K562 (cell line): Measurements from ENCODE around the gene SCIN. TPM values are rescaled to one million over a fixed set of nuclear protein-coding genes. Genes with fewer than 3 reads are reported as not detected.

Source experiments
- ATAC-seq: fragments of 200-7000 bp; cut with Tn5 transposase; 3 replicates; pipeline ENCODE4 v1.9.1; 2020; ENCODE audit warnings: moderate library complexity
- BruUV-seq: library from RNA; stranded (reverse); fragments of 400-500 nt; replicated peaks from 2 replicates; lab custom pipeline; 2021; lab: Mats Ljungman, UMichigan
- CTCF ChIA-PET: fragments of 300-600 bp; formaldehyde crosslinking; extraction: SDS; loops from one replicate; lab custom pipeline; 2021; ENCODE audit warnings: low intra/inter-chr PET ratio; lab: Yijun Ruan, JAX
- POLR2A ChIA-PET: fragments of 300-600, 350-650 bp; sonication (Branson Sonifier 250); formaldehyde crosslinking; extraction: SDS; loops from one replicate; lab custom pipeline; 2021; ENCODE audit warnings: antibody characterized with exemption, inconsistent platforms; lab: Yijun Ruan, JAX
- DNase-seq, 4 experiments: peaks; one replicate each; pipeline versions ENCODE4 v3.0.0 to v3.0.0-alpha.2; 2011 to 2018; ENCODE audit warnings: low spot score in 3 of 4, mixed read lengths in 3 of 4; ENCODE audit errors: extremely low read depth in 1 of 4
- FAIRE-seq: peaks from 2 replicates; lab custom pipeline; 2011; peaks lifted over from hg19 to GRCh38; lab: Jason Lieb, UNC
- H2AFZ ChIP-seq: 2 replicates; pipeline ENCODE4 v1.6.0; 2011; ENCODE audit warnings: low read depth, low read length, control low read depth, inconsistent platforms
- H3K27ac ChIP-seq: fragments of 200-600 bp; 3 replicates; pipeline ENCODE4 v1.8.0; 2011; ENCODE audit warnings: low read depth, mild to moderate bottlenecking, control low read depth, inconsistent platforms, low read length, moderate library complexity, mixed read lengths; ENCODE audit errors: extremely low read depth
- H3K27me3 ChIP-seq, 2 experiments: fragments of 300-600 bp in 1 of 2; 2 replicates in 1 of 2; 3 replicates in 1 of 2; pipeline versions ENCODE4 v1.6.0 to v1.8.0; 2011; ENCODE audit warnings: inconsistent platforms in 2 of 2, low read length in 2 of 2, mild to moderate bottlenecking in 1 of 2, mixed read lengths in 1 of 2, moderate library complexity in 1 of 2; ENCODE audit not compliant: control insufficient read depth in 2 of 2, insufficient read depth in 2 of 2
- H3K36me3 ChIP-seq: fragments of 300-600 bp; 3 replicates; pipeline ENCODE4 v1.8.0; 2011; ENCODE audit warnings: mild to moderate bottlenecking, low read length, inconsistent platforms; ENCODE audit not compliant: control insufficient read depth, insufficient read depth
- H3K4me1 ChIP-seq, 2 experiments: fragments of 200-600 bp in 1 of 2; replicated peaks in 1 of 2; 2 replicates in 1 of 2; 3 replicates in 1 of 2; pipeline versions ENCODE4 v1.5.1 to v1.8.0; 2011; ENCODE audit warnings: inconsistent platforms in 2 of 2, low read length in 2 of 2, mild to moderate bottlenecking in 1 of 2, mixed read lengths in 1 of 2, moderate library complexity in 1 of 2; ENCODE audit not compliant: control insufficient read depth in 2 of 2, insufficient read depth in 2 of 2
- H3K4me2 ChIP-seq: 2 replicates; pipeline ENCODE4 v1.6.1; 2011; ENCODE audit warnings: low read length, control low read depth, inconsistent platforms, mixed read lengths; ENCODE audit not compliant: insufficient read depth
- H3K4me3 ChIP-seq: fragments of 200-600 bp; sonication (generic), shearing (Covaris generic); 2 replicates; pipeline ENCODE4 v1.5.1; 2016; ENCODE audit warnings: control low read depth, inconsistent platforms
- H3K79me2 ChIP-seq: fragments of 200-600 bp; 3 replicates; pipeline ENCODE4 v1.8.0; 2011; ENCODE audit warnings: low read length, inconsistent platforms; ENCODE audit not compliant: control insufficient read depth, insufficient read depth
- H3K9ac ChIP-seq, 2 experiments: 2 replicates each; pipeline versions ENCODE4 v1.6.0 to v1.6.1; 2011; ENCODE audit warnings: low read depth in 2 of 2, low read length in 2 of 2, control low read depth in 1 of 2, inconsistent platforms in 1 of 2, mild to moderate bottlenecking in 1 of 2, mixed read lengths in 1 of 2; ENCODE audit not compliant: insufficient read depth in 1 of 2
- H3K9me1 ChIP-seq: one replicate; pipeline ENCODE4 v1.6.0; 2011; ENCODE audit warnings: inconsistent platforms, mild to moderate bottlenecking, low read length, moderate library complexity; ENCODE audit not compliant: control insufficient read depth, insufficient read depth
- H3K9me3 ChIP-seq: replicated peaks from 2 replicates; pipeline ENCODE4 v1.5.1; 2011; ENCODE audit warnings: low read depth, low read length, inconsistent platforms; ENCODE audit not compliant: control insufficient read depth, insufficient read depth
- H4K20me1 ChIP-seq: replicated peaks from 2 replicates; pipeline ENCODE4 v1.6.1; 2011; ENCODE audit warnings: low read length, inconsistent platforms, mixed read lengths; ENCODE audit not compliant: control insufficient read depth, insufficient read depth
- ELF4 ChIP-seq: fragments of 450-650 bp; formaldehyde crosslinking; IDR thresholded peaks from 2 replicates; pipeline ENCODE4 v1.4.0; 2022; ENCODE audit warnings: missing genetic modification characterization
- MTA3 ChIP-seq: fragments of 450-650 bp; formaldehyde crosslinking; IDR thresholded peaks from 2 replicates; pipeline ENCODE4 v1.6.1; 2017; ENCODE audit warnings: mild to moderate bottlenecking, borderline replicate concordance
- NRF1 ChIP-seq, 2 experiments: fragments of 450-650 bp; IDR thresholded peaks in 1 of 2; conservative IDR thresholded peaks in 1 of 2; 2 replicates each; pipeline ENCODE4 v1.6.1; 2014; ENCODE audit warnings: mild to moderate bottlenecking in 2 of 2
- PHB2 ChIP-seq: fragments of 450-650 bp; IDR thresholded peaks from 2 replicates; pipeline ENCODE4 v1.6.1; 2017; ENCODE audit warnings: low read depth
- RBM22 ChIP-seq: fragments of 200-400 bp; formaldehyde crosslinking; IDR thresholded peaks from 2 replicates; pipeline ENCODE4 v1.6.1; 2018; ENCODE audit warnings: low read length, low read depth; ENCODE audit not compliant: poor library complexity, severe bottlenecking
- SAP30 ChIP-seq: fragments of 200-600 bp; sonication (generic); IDR thresholded peaks from 2 replicates; pipeline ENCODE4 v1.6.1; 2012; ENCODE audit warnings: borderline replicate concordance, low read depth, mild to moderate bottlenecking, moderate library complexity, low read length, control low read depth, inconsistent platforms; ENCODE audit not compliant: insufficient read depth, poor library complexity, severe bottlenecking
- SUPT5H ChIP-seq: fragments of 450-650 bp; IDR thresholded peaks from 2 replicates; pipeline ENCODE4 v1.6.1; 2016
- TAF7 ChIP-seq: fragments of 450-650 bp; IDR thresholded peaks from 2 replicates; pipeline ENCODE4 v1.6.1; 2016; ENCODE audit warnings: missing genetic modification characterization, missing compliant biosample characterization
- TRIM24 ChIP-seq, 2 experiments: fragments of 450-650 bp; IDR thresholded peaks; 2 replicates each; pipeline ENCODE4 v1.6.1; 2016
- ZNF175 ChIP-seq: fragments of 200-800 bp; sonication (Bioruptor generic); IDR thresholded peaks from 2 replicates; pipeline ENCODE4 v1.6.1; 2016; ENCODE audit warnings: low read depth, mild to moderate bottlenecking, missing genetic modification characterization, missing compliant biosample characterization
- ZNF75A ChIP-seq: fragments of 450-650 bp; formaldehyde crosslinking; IDR thresholded peaks from 2 replicates; pipeline ENCODE4 v1.4.0; 2020; ENCODE audit warnings: mild to moderate bottlenecking
- ZSCAN32 ChIP-seq: fragments of 450-650 bp; formaldehyde crosslinking; IDR thresholded peaks from 2 replicates; pipeline ENCODE4 v1.4.0; 2020; ENCODE audit warnings: mild to moderate bottlenecking, moderate library complexity
- WGBS: fragments of 100-300 bp; shearing (Covaris generic); methylation state at CpG from one replicate; pipeline ENCODE4 v1.1.6; 2016; ENCODE audit warnings: low coverage, mixed read lengths; ENCODE audit not compliant: insufficient coverage; ENCODE audit errors: missing lambda C conversion rate; 5-methylcytosine and 5-hydroxymethylcytosine counted together
- in situ Hi-C: fragments of 300-500 bp; cut with MboI; formaldehyde crosslinking; loops from 4 replicates; pipeline ENCODE4 v1.15.0; 2018; ENCODE audit warnings: inconsistent platforms, mixed read lengths
- intact Hi-C: fragments of 100-400 bp; cut with micrococcal nuclease; formaldehyde crosslinking; loops from 2 replicates; pipeline ENCODE4 v1.14.2; 2022
- polyA plus RNA-seq, 8 experiments: library from polyadenylated mRNA; depleted of rRNA in 4 of 8; stranded (reverse) in 5 of 8; unstranded in 3 of 8; fragments of >200 nt; fragmentation: Nextera tagmentation in 2 of 8; fragmentation: Illumina TruSeq in 1 of 8; extraction: Ambion mirVana in 2 of 8; extraction: Trizol in 1 of 8; gene quantifications; 2 replicates each; pipeline versions ENCODE4 v1.2.1 to v1.2.3, GENCODE V29; 2011 to 2014; ENCODE audit warnings: inconsistent platforms in 1 of 8, missing spikeins in 1 of 8
- total RNA-seq, 7 experiments: library from RNA; depleted of rRNA in 6 of 7; stranded (reverse); fragments of >200 nt in 6 of 7; fragmentation: Illumina TruSeq in 2 of 7; extraction: Trizol in 2 of 7; gene quantifications; 2 replicates each; pipeline versions ENCODE4 v1.2.1 to v1.2.3, GENCODE V29; 2011 to 2021; ENCODE audit warnings: low replicate concordance in 1 of 7
- TF ChIP-seq, protein P1 (sequence below): fragments of 450-650 bp; IDR thresholded peaks from 2 replicates; pipeline ENCODE4 v1.6.1; 2016; ENCODE audit warnings: low read depth, mild to moderate bottlenecking, moderate library complexity
- TF ChIP-seq, protein P2 (sequence below): fragments of 250-450 bp; sonication (Bioruptor Pico); IDR thresholded peaks from 2 replicates; pipeline ENCODE4 v1.4.0; 2020; ENCODE audit warnings: borderline replicate concordance
- TF ChIP-seq, protein P3 (sequence below), 2 experiments: fragments of 450-650 bp; IDR thresholded peaks; 2 replicates each; pipeline ENCODE4 v1.6.1; 2018; ENCODE audit warnings: mild to moderate bottlenecking in 2 of 2, low read depth in 1 of 2; ENCODE audit not compliant: partially characterized antibody in 2 of 2

The SCIN gene
- total and polyA plus RNA-seq, 9 of the 15 experiments (the other 6 are each of a cell fraction or from before 2014, with no cell fraction given): 0.67 to 18.2 (median 10.6) TPM

DNA sequence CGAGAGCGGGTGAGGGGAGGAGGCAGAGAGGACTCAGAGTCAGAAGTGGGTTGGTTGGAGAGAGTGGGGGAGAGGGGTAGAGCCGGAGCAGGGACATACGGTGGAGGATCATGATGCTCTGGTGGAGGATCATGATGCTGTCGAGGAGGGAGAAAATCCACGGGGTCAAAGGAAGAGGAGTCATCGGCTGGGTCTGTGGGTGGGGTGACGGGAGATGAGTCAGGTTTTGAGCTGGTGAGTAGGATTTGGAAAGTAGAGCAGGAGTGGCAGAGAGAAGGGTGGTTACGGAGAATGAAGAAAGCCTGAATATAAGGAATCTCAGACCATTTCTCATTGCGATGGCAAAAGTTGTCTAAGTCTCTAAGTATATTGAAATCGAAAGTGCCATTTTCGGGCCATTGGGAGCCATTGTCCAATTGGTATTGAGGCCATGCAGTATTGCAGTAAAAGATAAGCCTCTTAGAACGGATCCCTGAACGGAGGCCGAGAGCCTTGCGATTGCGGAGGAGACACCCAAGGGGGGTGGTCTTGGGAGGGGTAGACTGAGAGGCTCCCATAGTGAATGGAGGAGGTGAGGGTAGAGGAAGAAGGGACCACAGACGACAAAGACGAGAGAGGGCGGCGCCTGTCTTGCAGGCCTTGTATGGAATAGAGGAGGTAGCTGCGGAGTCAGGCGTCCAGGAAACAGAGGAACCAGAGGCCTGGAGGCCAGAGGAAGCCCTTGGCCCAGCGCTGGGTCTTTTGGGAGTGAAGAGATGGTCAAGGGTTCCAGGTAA, 23.8 kb downstream of the SCIN start:
- intact Hi-C loops (no loop called here), in situ Hi-C loops (no loop called here)
- CTCF ChIA-PET: no interaction called here
- ATAC-seq: peak; percentile 14
- FAIRE-seq: peak; percentile 26
- Histone ChIP-seq H3K27me3 (no peaks in the 10 kb centered on the region), H3K79me2 (peaks cover 34% of the 10 kb centered on the region; the same call in 2 of the 3 replicates), H3K9ac (peak overlapping the region; percentile 39 to 53; a peak in 3 of 4 replicates), H3K4me2 (peak overlapping the region; percentile 57), H3K9me1 (no peaks in the 10 kb centered on the region), H3K36me3 (peaks cover 6% of the 10 kb centered on the region; the same call in 2 of the 3 replicates), H4K20me1 (no peaks in the 10 kb centered on the region), H3K4me1 (peaks cover 4 to 14% of the 10 kb centered on the region in 2 experiments; a peak in 3 of 5 replicates), H2AFZ (peak overlapping the region; percentile 81), H3K9me3 (no peaks in the 10 kb centered on the region), H3K27ac (peak overlapping the region; percentile 67), H3K4me3 (peak overlapping the region; percentile 8; the same call in 1 of the 2 replicates)
- DNase-seq: peak in 1 of 4 experiments; percentile 55
- POLR2A ChIA-PET: no interaction called here
- BruUV-seq: no TSS peak
- 43% methylated on average over 19 of the region's 24 CpGs for WGBS
- TF ChIP-seq SAP30: no peak
- TF ChIP-seq ELF4 (CRISPR knock-in tag): no peak
- TF ChIP-seq ZNF75A (CRISPR knock-in tag): no peak
- TF ChIP-seq PHB2: no peak
- TF ChIP-seq RBM22: no peak
- 0 out of 2 replicates have a peak, but pooled peaks have one; percentile 29 for TF ChIP-seq ZNF175 (CRISPR knock-in tag)
- TF ChIP-seq TRIM24 (IDR thresholded peaks at IDR 0.05): 0 out of 4 replicates have a peak, but pooled peaks of 1 of the 2 experiments have one; percentile 21
- 0 out of 2 replicates have a peak, but pooled peaks have one; percentile 25 for TF ChIP-seq SUPT5H
- TF ChIP-seq, protein P1, sequence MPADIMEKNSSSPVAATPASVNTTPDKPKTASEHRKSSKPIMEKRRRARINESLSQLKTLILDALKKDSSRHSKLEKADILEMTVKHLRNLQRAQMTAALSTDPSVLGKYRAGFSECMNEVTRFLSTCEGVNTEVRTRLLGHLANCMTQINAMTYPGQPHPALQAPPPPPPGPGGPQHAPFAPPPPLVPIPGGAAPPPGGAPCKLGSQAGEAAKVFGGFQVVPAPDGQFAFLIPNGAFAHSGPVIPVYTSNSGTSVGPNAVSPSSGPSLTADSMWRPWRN: no peak
- no peak for TF ChIP-seq MTA3
- TF ChIP-seq, protein P2, sequence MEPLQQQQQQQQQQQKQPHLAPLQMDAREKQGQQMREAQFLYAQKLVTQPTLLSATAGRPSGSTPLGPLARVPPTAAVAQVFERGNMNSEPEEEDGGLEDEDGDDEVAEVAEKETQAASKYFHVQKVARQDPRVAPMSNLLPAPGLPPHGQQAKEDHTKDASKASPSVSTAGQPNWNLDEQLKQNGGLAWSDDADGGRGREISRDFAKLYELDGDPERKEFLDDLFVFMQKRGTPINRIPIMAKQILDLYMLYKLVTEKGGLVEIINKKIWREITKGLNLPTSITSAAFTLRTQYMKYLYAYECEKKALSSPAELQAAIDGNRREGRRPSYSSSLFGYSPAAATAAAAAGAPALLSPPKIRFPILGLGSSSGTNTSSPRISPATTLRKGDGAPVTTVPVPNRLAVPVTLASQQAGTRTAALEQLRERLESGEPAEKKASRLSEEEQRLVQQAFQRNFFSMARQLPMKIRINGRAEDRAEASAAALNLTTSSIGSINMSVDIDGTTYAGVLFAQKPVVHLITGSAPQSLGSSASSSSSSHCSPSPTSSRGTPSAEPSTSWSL: no peak
- no peak for TF ChIP-seq ZSCAN32 (CRISPR knock-in tag)
- no peak for TF ChIP-seq NRF1 (conservative IDR thresholded peaks at IDR 0.05 in 1 of 2, IDR thresholded peaks at IDR 0.05 in 1 of 2)
- TF ChIP-seq TAF7 (tag): 0 out of 2 replicates have a peak, but pooled peaks have one; percentile 13
- TF ChIP-seq, protein P3, sequence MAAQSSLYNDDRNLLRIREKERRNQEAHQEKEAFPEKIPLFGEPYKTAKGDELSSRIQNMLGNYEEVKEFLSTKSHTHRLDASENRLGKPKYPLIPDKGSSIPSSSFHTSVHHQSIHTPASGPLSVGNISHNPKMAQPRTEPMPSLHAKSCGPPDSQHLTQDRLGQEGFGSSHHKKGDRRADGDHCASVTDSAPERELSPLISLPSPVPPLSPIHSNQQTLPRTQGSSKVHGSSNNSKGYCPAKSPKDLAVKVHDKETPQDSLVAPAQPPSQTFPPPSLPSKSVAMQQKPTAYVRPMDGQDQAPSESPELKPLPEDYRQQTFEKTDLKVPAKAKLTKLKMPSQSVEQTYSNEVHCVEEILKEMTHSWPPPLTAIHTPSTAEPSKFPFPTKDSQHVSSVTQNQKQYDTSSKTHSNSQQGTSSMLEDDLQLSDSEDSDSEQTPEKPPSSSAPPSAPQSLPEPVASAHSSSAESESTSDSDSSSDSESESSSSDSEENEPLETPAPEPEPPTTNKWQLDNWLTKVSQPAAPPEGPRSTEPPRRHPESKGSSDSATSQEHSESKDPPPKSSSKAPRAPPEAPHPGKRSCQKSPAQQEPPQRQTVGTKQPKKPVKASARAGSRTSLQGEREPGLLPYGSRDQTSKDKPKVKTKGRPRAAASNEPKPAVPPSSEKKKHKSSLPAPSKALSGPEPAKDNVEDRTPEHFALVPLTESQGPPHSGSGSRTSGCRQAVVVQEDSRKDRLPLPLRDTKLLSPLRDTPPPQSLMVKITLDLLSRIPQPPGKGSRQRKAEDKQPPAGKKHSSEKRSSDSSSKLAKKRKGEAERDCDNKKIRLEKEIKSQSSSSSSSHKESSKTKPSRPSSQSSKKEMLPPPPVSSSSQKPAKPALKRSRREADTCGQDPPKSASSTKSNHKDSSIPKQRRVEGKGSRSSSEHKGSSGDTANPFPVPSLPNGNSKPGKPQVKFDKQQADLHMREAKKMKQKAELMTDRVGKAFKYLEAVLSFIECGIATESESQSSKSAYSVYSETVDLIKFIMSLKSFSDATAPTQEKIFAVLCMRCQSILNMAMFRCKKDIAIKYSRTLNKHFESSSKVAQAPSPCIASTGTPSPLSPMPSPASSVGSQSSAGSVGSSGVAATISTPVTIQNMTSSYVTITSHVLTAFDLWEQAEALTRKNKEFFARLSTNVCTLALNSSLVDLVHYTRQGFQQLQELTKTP (IDR thresholded peaks at IDR 0.05; ENCODE audit: low read depth in 1 of 2, partially characterized antibody in 2 of 2): no peak
